ENCODE measurements around the gene IFT88. TPM values are rescaled to one million over a fixed set of nuclear protein-coding genes. Genes with fewer than 3 reads are reported as not detected.
"Not testable (repeated sequence)": the region's sequence is repeated elsewhere in the genome, so short reads cannot be mapped to it uniquely, and the experiment has no call there.

Gene IFT88
- polyA plus RNA-seq, 1 of the 3 experiments (the other 2 are of a cell fraction) = 6.2 TPM

GRCh38 chr13:20676213-20676612, 109.3 kb downstream of the IFT88 start:
- Histone ChIP-seq H3K27ac (ENCODE audit: low read depth in 2 of 2, low read length in 1 of 2) (no peak overlapping the region), H3K9me3 (no peaks in the 10 kb centered on the region), H3K4me3 (ENCODE audit: low read depth in 2 of 2, low read length in 1 of 2) (no peak overlapping the region), H3K9me2 (no peaks in the 10 kb centered on the region), H3F3A (replicated peaks; ENCODE audit: insufficient read depth) (no peaks in the 10 kb centered on the region), H4K20me1 (ENCODE audit: insufficient read depth) (no peaks in the 10 kb centered on the region), H3K27me3 (ENCODE audit: insufficient read depth) (no peaks in the 10 kb centered on the region), H2AFZ (ENCODE audit: low read depth) (no peak overlapping the region), H3K9ac (no peak overlapping the region), H3K79me2 (ENCODE audit: insufficient read depth) (no peaks in the 10 kb centered on the region), H3K4me1 (ENCODE audit: control insufficient read depth in 1 of 2, insufficient read depth in 2 of 2, low read depth in 1 of 2, low read length in 1 of 2) (no peaks in the 10 kb centered on the region), H3K36me3 (replicated peaks in 1 of 2; ENCODE audit: control insufficient read depth in 1 of 2, insufficient read depth in 2 of 2, low read length in 1 of 2) (no peaks in the 10 kb centered on the region), H3K4me2 (no peak overlapping the region)
- ChIA-PET CTCF (no interaction called here), POLR2A (no interaction called here)
- DNase-seq = no peak
- TF ChIP-seq FOXJ3 (CRISPR knock-in tag; IDR thresholded peaks at IDR 0.05) (no peak), RCOR1 (IDR thresholded peaks at IDR 0.05; ENCODE audit: low read length) (no peak), MXI1 (IDR thresholded peaks at IDR 0.05; ENCODE audit: low read depth, low read length) (no peak), NRF1 (IDR thresholded peaks at IDR 0.05; ENCODE audit: low read depth, low read length) (no peak), PBX3 (IDR thresholded peaks at IDR 0.05) (no peak), IRF3 (IDR thresholded peaks at IDR 0.05; ENCODE audit: low read depth, low read length) (no peak), TCF12 (IDR thresholded peaks at IDR 0.05) (no peak), JUND (IDR thresholded peaks at IDR 0.05) (no peak), CHD2 (IDR thresholded peaks at IDR 0.05; ENCODE audit: low read length, partially characterized antibody) (no peak)
- 97% methylated on average over 2 of the region's 2 CpGs for WGBS (ENCODE audit: low lambda C conversion rate)

GRCh38 chr13:20678606-20679005, 111.6 kb downstream of the IFT88 start:
- H3K4me1 ChIP-seq (ENCODE audit: control insufficient read depth in 1 of 2, insufficient read depth in 2 of 2, low read depth in 1 of 2, low read length in 1 of 2); POLR2A ChIA-PET; H3K4me3 ChIP-seq (ENCODE audit: low read depth in 2 of 2, low read length in 1 of 2); H2AFZ ChIP-seq (ENCODE audit: low read depth); H3K4me2 ChIP-seq; H3K9ac ChIP-seq; H3K9me3 ChIP-seq; H3K27ac ChIP-seq (ENCODE audit: low read depth in 2 of 2, low read length in 1 of 2); H3F3A ChIP-seq (replicated peaks; ENCODE audit: insufficient read depth); H3K79me2 ChIP-seq (ENCODE audit: insufficient read depth); H3K36me3 ChIP-seq (replicated peaks in 1 of 2; ENCODE audit: control insufficient read depth in 1 of 2, insufficient read depth in 2 of 2, low read length in 1 of 2); H3K27me3 ChIP-seq (ENCODE audit: insufficient read depth); H4K20me1 ChIP-seq (ENCODE audit: insufficient read depth); CTCF ChIA-PET; H3K9me2 ChIP-seq; DNase-seq: not testable (repeated sequence)
- WGBS (ENCODE audit: low lambda C conversion rate) = 90% methylated on average over 7 of the region's 7 CpGs

GRCh38 chr13:20679879-20680278, 112.9 kb downstream of the IFT88 start:
- POLR2A ChIA-PET = no interaction called here
- no peak overlapping the region for H2AFZ ChIP-seq (ENCODE audit: low read depth)
- H3K4me3 ChIP-seq (ENCODE audit: low read depth in 2 of 2, low read length in 1 of 2) = no peak overlapping the region
- H3K79me2 ChIP-seq (ENCODE audit: insufficient read depth) = no peaks in the 10 kb centered on the region
- no peaks in the 10 kb centered on the region for H3K27me3 ChIP-seq (ENCODE audit: insufficient read depth)
- no peak for TF ChIP-seq RAD21 (IDR thresholded peaks at IDR 0.05; ENCODE audit: low read length)
- no peak for TF ChIP-seq REST (IDR thresholded peaks at IDR 0.05; ENCODE audit: low read depth, low read length)
- no peak for TF ChIP-seq TAF1 (IDR thresholded peaks at IDR 0.05; ENCODE audit: borderline replicate concordance, low read depth, low read length)
- no peak for TF ChIP-seq FOSL2 (IDR thresholded peaks at IDR 0.05; ENCODE audit: borderline replicate concordance, low read depth)
- no peak for TF ChIP-seq GATA2 (CRISPR knock-in tag; IDR thresholded peaks at IDR 0.05)
- no peak for TF ChIP-seq ELF1 (IDR thresholded peaks at IDR 0.05)
- TF ChIP-seq ZBTB33 (IDR thresholded peaks at IDR 0.05; ENCODE audit: borderline replicate concordance, low read depth) = no peak
- no peak for TF ChIP-seq MEF2A (IDR thresholded peaks at IDR 0.05; ENCODE audit: borderline replicate concordance, low read depth)
- TF ChIP-seq MXI1 (IDR thresholded peaks at IDR 0.05; ENCODE audit: low read depth, low read length) = no peak
- no peaks in the 10 kb centered on the region for H3K9me3 ChIP-seq
- no peaks in the 10 kb centered on the region for H3F3A ChIP-seq (replicated peaks; ENCODE audit: insufficient read depth)
- H3K9ac ChIP-seq = no peak overlapping the region
- no peak overlapping the region for H3K4me2 ChIP-seq
- no peak overlapping the region for H3K27ac ChIP-seq (ENCODE audit: low read depth in 2 of 2, low read length in 1 of 2)
- no peaks in the 10 kb centered on the region for H3K4me1 ChIP-seq (ENCODE audit: control insufficient read depth in 1 of 2, insufficient read depth in 2 of 2, low read depth in 1 of 2, low read length in 1 of 2)
- no peaks in the 10 kb centered on the region for H4K20me1 ChIP-seq (ENCODE audit: insufficient read depth)
- no peaks in the 10 kb centered on the region for H3K36me3 ChIP-seq (replicated peaks in 1 of 2; ENCODE audit: control insufficient read depth in 1 of 2, insufficient read depth in 2 of 2, low read length in 1 of 2)
- no peaks in the 10 kb centered on the region for H3K9me2 ChIP-seq
- no peak for DNase-seq
- CTCF ChIA-PET = no interaction called here
- WGBS (ENCODE audit: low lambda C conversion rate) = 77% methylated on average over 3 of the region's 3 CpGs
